Left cardiac atrium (tissue), 4 donors: ENCODE results near the gene PEX11B. TPM values are rescaled to one million over a fixed set of nuclear protein-coding genes. Genes with fewer than 3 reads are reported as not detected.
A peak's percentile ranks its signal among the peaks of the same experiment; 100 is the strongest.
"Not testable (repeated sequence)": the region's sequence is repeated elsewhere in the genome, so short reads cannot be mapped to it uniquely, and the experiment has no call there.

Source experiments
- ATAC-seq, 2 donors: fragments of 200-7000 bp; cut with Tn5 transposase; one replicate each; pipeline ENCODE4 v1.9.1; 2020; ENCODE audit warnings: mild to moderate bottlenecking in 2 of 2, moderate library complexity in 2 of 2
- DNase-seq: peaks from one replicate; pipeline ENCODE4 v3.0.0-alpha.2; 2020
- intact Hi-C, 2 donors: fragments of 100-400 bp; cut with DNase I; formaldehyde crosslinking; loops; one replicate each; pipeline versions ENCODE4 v1.14.1 to v1.15.1; 2022 to 2023
- total RNA-seq, 2 donors: library from RNA; stranded (reverse); fragmentation: NEBNext Ultra II Directional; extraction: Animal tissue kit (Norgen Biotek cat#: 25700); gene quantifications; one replicate each; pipeline ENCODE4 v1.2.1, GENCODE V29; 2021
- donor health status: DM: no; HTN: yes; CAD: no.
- donor health status: DM: no; HTN: yes; CAD: no; lungs with severe emphysema.
- donor health status: DM: yes; HTN: yes; CAD: no.
- donor health status: Dilated cardiomyopathy.

Gene PEX11B
- total RNA-seq, 2 donors from 2014 or later, result 19.0 to 20.3 TPM

DNA sequence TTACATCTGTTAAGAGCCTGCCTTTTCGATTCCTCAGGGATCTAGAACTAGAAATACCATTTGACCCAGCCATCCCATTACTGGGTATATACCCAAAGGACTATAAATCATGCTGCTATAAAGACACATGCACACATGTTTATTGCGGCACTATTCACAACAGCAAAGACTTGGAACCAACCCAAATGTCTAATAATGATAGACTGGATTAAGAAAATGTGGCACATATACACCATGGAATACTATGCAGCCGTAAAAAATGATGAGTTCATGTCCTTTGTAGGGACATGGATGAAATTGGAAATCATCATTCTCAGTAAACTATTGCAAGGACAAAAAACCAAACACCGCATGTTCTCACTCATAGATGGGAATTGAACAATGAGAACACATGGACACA lies 1.8 kb upstream of the PEX11B start:
- DNase-seq, intact Hi-C loops, ATAC-seq: not testable (repeated sequence)

DNA sequence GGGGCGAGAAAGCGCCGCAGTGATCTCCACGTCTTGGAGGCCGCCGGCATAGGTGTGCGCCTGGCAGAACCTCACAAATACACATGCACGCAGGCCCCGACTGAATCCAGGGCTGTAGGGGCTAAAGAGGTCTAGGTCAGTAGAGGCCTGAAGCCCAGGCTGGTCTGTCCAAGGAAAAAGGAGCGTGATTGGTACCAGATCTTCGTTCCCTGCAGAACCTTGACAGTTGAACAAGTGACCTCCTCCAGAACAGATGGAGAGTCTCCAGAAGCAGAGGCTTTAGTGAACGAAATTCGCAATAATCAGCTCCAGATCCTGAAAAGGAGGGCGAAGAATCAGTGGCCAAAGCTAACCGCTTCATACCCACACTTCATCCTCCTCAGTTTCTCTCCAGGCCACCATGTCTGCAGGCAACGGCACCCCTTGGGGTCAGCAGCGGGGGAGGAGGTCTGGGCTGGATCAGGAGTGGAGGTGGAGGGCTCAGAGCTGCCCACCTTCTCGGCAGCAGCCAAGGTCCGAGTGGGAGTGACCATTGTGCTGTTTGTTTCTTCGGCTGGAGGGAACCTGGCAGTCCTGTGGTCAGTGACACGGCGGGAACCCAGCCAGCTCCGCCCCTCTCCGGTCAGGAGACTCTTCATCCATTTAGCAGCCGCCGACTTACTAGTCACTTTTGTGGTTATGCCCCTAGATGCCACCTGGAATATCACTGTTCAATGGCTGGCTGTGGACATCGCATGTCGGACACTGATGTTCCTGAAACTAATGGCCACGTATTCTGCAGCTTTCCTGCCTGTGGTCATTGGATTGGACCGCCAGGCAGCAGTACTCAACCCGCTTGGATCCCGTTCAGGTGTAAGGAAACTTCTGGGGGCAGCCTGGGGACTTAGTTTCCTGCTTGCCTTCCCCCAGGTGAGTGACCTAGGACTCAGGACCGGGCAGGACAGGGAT lies 749 bp upstream of the PEX11B start:
- DNase-seq, result peak; percentile 69
- ATAC-seq, result peak; percentile 43 to 94

DNA sequence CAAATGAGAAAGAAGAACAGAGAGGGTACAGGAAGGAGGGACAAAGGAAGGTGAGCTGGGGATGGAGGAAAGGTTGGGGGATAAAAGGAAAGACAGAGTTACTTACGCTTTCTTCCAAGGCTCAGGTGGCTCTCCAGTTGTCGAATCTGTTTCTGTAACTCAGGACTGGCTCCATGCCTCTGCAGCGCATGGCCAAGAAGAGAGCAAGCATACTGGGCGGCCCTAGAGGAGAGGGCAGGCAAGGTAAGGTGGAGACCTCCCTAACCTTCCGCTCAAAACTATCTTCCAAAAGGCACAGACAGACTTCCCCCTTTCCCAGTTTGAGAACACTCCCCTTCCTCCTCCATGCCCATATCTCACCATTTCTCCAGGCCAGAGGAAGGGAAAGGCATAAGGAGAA lies 922 bp downstream of the PEX11B start:
- DNase-seq, result no peak
- no peak for ATAC-seq
- intact Hi-C loops, result no loop called here

More for the DNA sequence above, 749 bp upstream of the PEX11B start:
- intact Hi-C loops, result no loop called here

DNA sequence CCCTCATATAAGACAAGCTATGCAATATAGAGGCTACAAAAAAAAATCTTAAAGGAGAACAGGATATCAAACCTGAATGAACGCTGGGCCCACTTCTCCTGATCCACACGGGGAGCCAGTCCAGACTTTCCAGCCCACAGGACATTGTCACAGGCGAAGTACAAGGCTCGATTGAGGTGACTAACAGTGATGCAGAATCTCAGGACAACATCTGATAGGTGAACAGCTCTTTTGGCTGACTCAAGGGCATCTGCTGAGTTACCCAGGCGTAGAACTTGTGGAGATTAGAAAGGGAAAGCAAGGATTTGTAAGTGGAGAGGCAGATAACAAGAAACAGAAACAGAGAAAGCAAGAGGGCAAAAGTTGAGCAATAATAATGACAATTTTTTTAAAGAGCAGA lies 1.8 kb downstream of the PEX11B start:
- ATAC-seq (no peak), DNase-seq (no peak)
- intact Hi-C loops, result no loop called here

DNA sequence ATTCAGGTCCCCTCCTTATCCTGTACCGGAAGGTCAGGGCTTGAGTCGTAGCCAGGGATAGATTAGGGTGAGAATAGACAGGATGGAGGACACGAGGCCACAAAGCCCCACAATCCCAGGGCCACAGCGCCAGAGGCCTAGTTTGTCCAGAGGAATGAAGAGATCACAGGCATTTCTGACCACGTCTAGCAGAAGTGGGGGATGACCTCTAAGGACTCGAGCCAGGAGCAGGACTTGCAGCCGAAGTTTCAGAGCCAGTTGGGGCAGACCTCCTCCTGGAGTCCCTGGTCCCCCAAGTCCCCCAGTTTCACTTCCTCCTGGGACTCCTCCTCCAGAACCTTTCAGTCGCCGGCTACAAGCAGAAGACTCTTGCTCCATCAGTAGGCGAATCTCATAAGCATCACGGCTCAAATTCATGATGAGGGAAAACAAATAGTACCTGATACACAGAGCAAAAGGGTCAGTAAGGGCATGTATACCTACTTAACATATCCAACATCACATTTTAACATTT lies 6.3 kb downstream of the PEX11B start:
- no peak for DNase-seq
- no peak for ATAC-seq
- intact Hi-C loops, result no loop called here

DNA sequence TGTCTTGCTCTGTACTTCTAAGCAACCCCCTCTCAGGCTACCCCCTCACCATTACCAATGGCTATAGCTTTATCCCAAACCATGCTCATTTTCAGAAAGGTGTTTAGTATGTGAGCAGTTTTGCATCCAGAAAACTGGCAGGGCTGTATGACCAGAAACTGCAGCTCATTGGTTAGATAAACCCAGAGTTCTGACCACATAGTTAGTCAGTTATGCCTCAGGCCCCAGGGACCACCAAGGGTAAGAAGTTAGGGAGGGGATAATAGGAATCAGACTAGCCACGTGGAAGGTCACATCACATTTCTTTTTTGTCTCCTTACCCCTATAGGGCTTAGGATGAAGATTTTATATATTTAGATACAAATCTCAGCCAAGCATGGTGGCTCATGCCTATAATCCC lies 9.9 kb downstream of the PEX11B start:
- DNase-seq (no peak), ATAC-seq (peak in 1 of 2 donors; percentile 18)
- intact Hi-C loops, result no loop called here

DNA sequence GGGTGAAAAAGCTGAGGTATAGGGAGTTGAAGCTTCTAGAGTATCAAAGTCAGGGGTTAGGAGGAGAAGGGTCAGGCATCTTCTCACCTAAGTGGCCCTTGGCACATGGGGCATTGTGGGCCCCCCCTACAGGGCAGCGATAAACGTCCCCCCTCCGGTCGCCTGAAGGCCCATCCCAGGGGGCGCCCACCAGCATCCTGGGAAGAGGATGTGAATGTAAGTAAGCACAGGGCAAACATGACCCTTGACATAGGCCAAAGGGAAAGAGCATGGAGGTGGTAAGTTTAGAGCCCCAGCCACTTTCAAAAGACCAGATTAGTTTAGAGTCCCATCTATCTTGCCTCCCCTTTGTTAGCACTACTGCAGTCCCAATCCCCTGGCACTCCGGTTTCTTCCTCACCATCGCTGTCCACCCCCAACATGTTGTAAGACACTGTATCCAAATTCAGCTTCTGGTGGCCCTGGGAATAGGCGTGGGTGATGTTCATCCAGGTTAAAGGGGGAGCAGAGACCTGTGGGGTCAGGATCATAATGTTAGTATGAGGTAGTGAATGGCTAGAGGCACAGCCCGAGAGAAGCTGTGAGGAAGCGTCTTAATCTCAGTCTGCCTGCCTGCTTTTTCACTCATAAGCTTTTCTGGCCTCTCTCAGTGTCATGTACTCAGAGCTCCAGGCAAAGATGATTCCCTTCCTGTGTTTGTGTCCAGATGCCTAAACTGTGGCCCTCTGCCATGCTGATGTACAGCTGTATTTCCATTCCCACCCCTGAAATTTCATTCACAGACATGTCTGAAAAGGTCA lies 11.4 kb downstream of the PEX11B start:
- intact Hi-C loops, result no loop called here
- DNase-seq (no peak), ATAC-seq (peak in 1 of 2 donors; percentile 43)

DNA sequence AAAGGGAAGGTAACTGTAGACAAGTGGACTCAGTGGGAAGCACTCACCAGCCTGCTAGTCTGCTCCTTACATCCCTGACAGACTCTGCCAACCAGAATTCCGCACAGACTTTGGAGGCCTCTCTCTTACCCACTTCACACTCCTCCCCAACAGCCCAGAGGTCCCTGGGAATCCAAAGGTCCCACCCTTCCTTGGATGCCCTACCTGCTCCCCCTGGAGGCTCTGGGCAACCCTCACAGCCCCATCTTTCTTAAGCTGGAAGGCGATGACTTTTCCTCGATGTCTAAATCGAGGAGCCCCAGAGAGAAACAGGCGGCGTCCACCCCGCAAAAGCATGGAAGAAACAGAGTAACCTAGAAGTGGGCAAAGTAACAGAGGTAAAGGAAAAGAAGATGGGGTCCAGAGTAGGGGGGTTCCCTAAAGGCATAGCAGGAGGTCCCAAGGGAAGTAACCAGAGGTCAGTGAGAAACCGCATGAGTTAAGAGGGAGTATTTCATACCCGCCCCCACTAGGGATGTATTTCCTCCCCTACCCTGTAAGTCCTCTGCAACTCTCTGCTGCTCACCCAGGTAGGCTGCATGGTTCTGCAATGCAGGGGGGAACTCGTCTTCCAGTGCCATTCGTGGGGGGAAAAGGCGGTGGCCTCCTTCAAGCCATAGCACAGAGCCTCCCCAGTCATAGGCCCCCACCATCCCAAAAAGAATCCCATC lies 17.1 kb downstream of the PEX11B start:
- intact Hi-C loops, result no loop called here
- DNase-seq (no peak), ATAC-seq (no peak)

DNA sequence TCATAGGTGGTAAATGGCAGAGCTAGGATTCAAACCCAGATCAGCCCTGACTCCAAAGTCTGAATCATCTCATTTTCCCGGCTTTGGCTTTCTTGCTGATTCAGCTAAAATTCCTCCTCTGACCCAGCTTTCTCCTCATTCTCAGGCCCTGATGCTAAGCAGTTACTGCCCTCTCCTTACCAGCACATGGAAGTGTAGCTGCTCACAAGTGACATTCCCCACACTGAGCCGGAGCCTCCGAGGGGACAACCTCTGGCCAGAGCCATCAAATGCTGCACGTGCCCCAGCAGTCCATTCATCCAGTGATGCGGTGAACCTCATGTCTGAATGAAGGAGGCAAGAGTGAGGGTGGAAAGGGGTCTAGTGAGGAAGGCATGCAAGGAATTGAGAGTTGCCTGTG lies 19.8 kb downstream of the PEX11B start:
- intact Hi-C loops, result no loop called here
- DNase-seq (no peak), ATAC-seq (no peak)

DNA sequence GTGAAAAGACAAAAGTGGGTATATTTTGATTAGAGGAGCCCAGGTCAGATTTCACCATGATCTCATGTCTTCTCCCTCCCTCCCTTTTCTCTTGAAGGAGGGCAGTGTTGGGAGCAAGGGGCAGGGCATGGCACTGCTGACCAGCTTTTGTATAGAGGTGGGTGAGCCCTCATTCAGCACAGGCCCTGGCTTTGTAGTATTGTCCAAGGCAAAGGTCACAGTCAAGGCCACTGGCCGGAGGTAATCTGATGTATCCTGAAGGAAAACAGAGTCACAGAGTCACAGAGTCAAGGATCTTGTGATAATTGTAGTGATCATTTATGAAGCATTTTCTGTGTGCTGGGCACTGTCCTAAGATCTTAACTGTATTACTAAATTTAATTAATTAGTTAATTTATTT lies 20.5 kb downstream of the PEX11B start:
- intact Hi-C loops, result no loop called here
- no peak for DNase-seq
- ATAC-seq, result no peak

DNA sequence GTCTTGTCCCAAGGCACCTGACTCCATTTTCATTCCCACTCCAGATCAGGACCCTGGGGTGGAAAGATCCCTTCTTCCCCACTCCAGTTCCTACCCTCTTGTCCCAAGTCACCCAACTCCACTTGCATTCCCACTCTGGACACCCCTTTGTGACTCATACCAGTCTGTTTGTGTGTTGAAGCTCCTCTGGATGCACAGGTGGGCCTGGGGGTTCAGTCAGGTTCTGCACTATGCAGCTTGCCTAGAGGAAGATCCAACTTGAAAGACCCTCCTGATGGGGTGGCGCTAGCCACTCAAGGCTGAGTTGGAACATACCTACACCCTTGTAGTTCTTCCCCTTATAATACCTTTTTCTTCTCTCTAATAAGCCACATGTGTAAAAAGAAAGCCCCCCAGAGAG lies 23.0 kb downstream of the PEX11B start:
- DNase-seq, result no peak
- no peak for ATAC-seq
- intact Hi-C loops, result no loop called here

DNA sequence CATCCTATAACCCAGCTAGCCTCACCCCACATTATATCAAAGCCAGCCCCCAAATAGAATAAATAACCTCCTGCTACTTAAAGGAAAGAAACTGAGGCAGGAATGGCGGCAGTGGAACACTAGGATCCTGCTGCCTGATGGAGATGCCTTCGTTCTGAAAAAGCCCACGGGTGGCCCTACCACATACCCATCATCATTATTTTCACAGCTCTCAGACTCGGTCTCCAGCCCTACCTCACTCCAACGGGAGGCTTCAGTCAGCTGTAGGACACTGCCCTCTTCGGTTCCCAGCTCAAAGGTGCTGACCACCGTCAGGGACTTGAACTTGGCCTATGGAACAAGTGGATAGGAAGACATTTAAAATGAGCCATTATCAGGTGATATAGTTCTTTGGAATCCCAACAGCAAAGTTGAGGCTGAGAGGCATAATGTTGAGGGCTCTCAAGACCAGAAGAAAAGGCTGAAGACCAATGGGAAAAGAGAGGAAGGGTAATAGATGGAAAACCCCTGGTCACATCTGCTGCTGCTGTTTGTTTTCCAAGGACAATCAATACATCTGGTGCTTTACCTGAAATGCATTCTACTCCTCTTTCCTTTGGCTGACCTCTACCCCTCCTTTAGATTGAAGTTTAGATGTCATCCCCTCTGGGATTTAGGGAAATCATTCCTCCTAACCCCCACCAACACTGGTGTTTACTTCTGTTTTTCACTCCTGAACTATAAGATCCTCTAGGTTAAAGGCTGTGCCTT lies 25.0 kb downstream of the PEX11B start:
- ATAC-seq, result no peak

DNA sequence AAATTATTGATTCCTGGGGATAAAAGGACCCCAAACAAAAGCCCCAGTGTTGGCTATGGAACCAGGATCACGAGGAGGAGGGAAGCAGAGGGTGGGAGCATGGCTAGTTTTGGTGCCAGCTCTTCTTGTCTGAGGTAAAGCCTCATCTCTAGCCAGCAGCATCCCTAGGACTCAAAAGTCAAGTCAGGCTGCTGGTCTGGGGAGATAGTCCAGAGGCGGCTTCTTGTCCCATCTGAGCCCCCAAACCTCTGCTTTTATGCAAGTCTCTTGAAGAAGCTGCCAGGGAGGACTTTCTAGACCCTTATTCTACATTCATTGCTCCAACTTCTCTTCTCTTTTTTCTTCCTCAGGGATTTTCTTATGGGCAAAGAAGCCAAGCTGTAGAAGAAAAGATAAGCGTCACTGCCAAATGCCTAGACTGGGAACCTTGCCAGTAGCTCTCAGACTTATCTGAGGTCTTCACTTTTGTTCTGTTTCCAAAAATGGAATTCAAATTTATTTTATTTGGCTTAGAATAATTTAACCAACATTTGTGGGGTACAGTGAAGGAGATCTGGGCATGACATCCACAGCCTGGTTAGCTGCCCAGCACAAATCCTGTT lies 25.9 kb downstream of the PEX11B start:
- DNase-seq, result no peak
- ATAC-seq, result peak; percentile 10 to 27
- intact Hi-C loops, result loop anchor here (5.0 kb wide), 2 partner anchors 65 to 120 kb away; partner anchors contain the start of gene LIX1L (in 1 of the 2)

More for the DNA sequence above, 25.0 kb downstream of the PEX11B start:
- no peak for DNase-seq
- intact Hi-C loops, result loop anchor here (5.0 kb wide), 2 partner anchors 64 to 119 kb away; partner anchors contain the start of gene LIX1L (in 1 of the 2)

DNA sequence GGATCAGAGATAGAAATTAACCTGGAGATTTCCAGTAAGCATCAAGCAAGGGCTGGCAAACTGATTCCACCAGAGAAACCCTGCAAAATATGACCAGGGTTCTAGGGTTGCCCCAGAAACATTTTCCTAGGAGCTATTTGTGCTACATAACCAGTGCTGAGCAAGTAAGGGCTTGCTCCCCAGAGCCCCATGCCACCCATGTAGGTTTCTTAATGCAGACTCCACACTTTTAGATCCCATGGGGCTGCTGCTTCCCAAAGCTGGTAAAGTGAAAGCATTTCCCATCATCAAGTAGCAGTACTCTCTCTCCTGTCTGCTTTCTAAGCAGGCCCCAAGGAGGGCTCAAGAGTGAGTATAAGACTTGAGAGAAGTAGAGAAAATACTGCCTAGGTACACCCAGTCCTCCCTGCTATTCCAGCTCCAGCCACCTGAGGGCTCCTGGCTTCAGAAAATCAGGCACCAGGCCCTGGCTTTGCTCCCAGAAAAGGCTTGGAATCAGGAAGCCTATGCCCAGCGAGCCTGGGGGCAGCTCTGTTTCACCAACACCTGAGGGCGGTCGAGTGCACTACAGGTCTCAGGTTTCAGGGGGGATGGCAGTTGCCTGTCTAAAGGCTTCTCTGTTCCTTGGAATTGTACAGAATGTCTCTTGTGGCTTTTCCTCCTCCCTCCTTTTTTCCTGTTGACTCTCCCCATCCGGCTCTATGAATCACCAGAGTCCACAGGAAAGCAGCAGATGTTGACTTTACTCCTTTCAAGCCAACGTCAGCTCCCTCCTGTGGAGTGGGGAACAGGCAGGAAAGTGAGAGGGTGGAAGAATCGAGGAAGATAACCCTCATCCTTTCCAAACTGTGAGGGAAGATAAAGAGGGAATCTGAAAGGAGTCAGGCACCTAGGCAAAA lies 26.7 kb downstream of the PEX11B start:
- ATAC-seq (peak; percentile 93), DNase-seq (peak; percentile 93)
- intact Hi-C loops, result loop anchor here (5.0 kb wide), 2 partner anchors 65 to 120 kb away; partner anchors contain the start of gene LIX1L (in 1 of the 2)

DNA sequence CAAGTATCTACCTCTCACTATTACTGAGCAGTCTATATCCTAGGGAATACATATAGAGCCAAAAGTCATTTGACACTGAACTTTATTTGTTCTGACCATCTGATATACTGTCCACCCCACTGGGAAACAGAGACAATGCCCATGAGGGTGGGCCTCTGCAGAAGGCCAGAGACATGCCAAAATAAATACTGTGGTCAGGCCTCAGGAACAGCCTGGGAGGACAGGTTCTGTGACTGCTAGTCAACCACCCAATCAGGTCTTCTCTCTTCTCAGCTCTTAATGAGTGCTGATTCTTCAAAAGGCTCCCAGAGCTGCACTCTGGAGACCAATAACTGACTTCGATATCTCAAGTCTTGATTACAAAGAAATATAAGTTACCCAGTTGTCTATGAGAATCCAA lies 27.4 kb downstream of the PEX11B start:
- no peak for DNase-seq
- intact Hi-C loops, result loop anchor here (5.0 kb wide), 2 partner anchors 66 to 121 kb away; partner anchors contain the start of gene LIX1L (in 1 of the 2)
- ATAC-seq, result peak in 1 of 2 donors; percentile 17

DNA sequence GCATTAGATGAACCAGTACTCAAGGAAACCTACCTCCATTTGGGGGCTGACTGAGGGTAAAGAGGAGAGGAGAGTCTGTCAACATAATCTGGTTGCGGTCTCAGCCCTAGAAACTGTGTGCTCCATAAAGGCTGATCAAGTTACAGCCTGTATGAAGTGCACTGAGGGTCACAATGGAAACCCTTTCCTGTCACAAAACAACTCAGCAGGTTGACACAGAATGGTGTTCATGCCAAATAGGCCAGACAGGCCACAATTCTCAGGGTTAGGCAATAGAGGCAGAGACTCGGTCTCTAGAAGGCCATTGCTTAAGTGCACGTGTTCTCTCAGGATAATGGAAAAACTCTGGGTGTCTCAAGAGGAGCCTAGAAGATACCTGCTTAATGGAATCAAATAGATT lies 28.8 kb downstream of the PEX11B start:
- DNase-seq (no peak), ATAC-seq (no peak)
- intact Hi-C loops, result loop anchor here (5.0 kb wide), 2 partner anchors 68 to 123 kb away; partner anchors contain the start of gene LIX1L (in 1 of the 2)

DNA sequence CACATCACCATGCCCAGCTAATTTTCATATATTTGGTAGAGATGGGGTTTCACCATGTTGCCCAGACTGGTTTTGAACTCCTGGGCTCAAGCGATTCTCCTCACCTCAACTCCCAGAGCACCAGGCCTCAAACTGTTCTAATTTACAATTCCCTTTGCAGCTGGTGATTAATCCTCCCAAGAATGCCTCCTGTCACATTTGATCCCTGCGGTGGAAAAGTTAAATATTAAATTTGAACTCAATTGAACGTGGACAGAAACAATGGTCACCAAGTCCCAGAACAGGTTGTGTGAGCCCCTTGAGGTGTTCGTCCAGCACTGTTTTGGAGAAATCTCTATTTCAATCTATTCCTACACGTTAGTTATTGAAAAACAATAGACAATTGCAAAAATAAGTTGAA lies 30.9 kb downstream of the PEX11B start:
- ATAC-seq, result no peak
- intact Hi-C loops, result no loop called here

More for the DNA sequence above, 30.9 kb downstream of the PEX11B start:
- DNase-seq, result no peak
